Adrenal gland (tissue), 5 donors: Measurements from ENCODE around the gene PRSS56.

Source experiments
- POLR2A ChIP-seq, 2 donors: fragments of 450-650 bp; IDR thresholded peaks; one replicate each; pipeline ENCODE4 v1.6.1; 2017; ENCODE audit warnings: antibody characterized with exemption in 2 of 2, mild to moderate bottlenecking in 2 of 2, moderate library complexity in 1 of 2
- TF ChIP-seq, protein P1 (sequence below), 6 experiments: fragments of 450-650 bp in 4 of 6; fragments of 200-600 bp in 2 of 6; sonication (generic) in 1 of 6; IDR thresholded peaks; 1 replicate in 5 of 6; 2 replicates in 1 of 6; pipeline versions ENCODE4 v1.5.1 to v1.8.0; 2016 to 2021; ENCODE audit warnings: antibody characterized with exemption in 6 of 6, mild to moderate bottlenecking in 2 of 6, moderate library complexity in 1 of 6
- donor health status: DM: no; HTN: no; CAD: no.

- TF ChIP-seq POLR2A (IDR thresholded peaks at IDR 0.05), result no peak
- TF ChIP-seq, protein P1, sequence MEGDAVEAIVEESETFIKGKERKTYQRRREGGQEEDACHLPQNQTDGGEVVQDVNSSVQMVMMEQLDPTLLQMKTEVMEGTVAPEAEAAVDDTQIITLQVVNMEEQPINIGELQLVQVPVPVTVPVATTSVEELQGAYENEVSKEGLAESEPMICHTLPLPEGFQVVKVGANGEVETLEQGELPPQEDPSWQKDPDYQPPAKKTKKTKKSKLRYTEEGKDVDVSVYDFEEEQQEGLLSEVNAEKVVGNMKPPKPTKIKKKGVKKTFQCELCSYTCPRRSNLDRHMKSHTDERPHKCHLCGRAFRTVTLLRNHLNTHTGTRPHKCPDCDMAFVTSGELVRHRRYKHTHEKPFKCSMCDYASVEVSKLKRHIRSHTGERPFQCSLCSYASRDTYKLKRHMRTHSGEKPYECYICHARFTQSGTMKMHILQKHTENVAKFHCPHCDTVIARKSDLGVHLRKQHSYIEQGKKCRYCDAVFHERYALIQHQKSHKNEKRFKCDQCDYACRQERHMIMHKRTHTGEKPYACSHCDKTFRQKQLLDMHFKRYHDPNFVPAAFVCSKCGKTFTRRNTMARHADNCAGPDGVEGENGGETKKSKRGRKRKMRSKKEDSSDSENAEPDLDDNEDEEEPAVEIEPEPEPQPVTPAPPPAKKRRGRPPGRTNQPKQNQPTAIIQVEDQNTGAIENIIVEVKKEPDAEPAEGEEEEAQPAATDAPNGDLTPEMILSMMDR (IDR thresholded peaks at IDR 0.05), result no peak
These were observed 18.8 kb upstream of the PRSS56 start for GRCh38 chr2:232501331-232501771.
